SU-DHL-6 (cell line): ENCODE measurements around the gene PTGDS.

Source experiments
- H2AFZ ChIP-seq: fragments of 200-600 bp; sonication (generic); 2 replicates; pipeline ENCODE4 v1.6.1; 2014; ENCODE audit warnings: low read depth, mild to moderate bottlenecking, moderate library complexity, mixed read lengths, antibody characterized with exemption, low read length; ENCODE audit not compliant: severe bottlenecking
- H3F3A ChIP-seq: fragments of 200-600 bp; shearing (Covaris generic); 2 replicates; pipeline ENCODE4 v1.6.0; 2016; ENCODE audit warnings: antibody characterized with exemption, mild to moderate bottlenecking; ENCODE audit not compliant: insufficient read depth
- H3K27ac ChIP-seq: fragments of 200-600 bp; sonication (generic); 2 replicates; pipeline ENCODE4 v1.5.1; 2016; ENCODE audit warnings: low read depth, mild to moderate bottlenecking, low read length, moderate library complexity, mixed read lengths
- H3K27me3 ChIP-seq: fragments of 200-600 bp; sonication (generic), shearing (Covaris generic); 2 replicates; pipeline ENCODE4 v1.6.0; 2014; ENCODE audit warnings: mild to moderate bottlenecking, low read length
- H3K36me3 ChIP-seq: fragments of 200-600 bp; sonication (generic); 2 replicates; pipeline ENCODE4 v1.6.1; 2014; ENCODE audit warnings: mild to moderate bottlenecking, low read length, mixed read lengths
- H3K4me2 ChIP-seq: fragments of 300-600, 200-600 bp; shearing (Covaris generic), sonication (generic); 2 replicates; pipeline ENCODE4 v1.6.0; 2014; ENCODE audit warnings: low read length, low read depth, mild to moderate bottlenecking; ENCODE audit not compliant: poor library complexity, severe bottlenecking
- H3K4me3 ChIP-seq: fragments of 200-600 bp; sonication (generic); 2 replicates; pipeline ENCODE4 v1.5.1; 2014; ENCODE audit warnings: antibody characterized with exemption, low read length, mild to moderate bottlenecking, mixed read lengths; ENCODE audit not compliant: insufficient read depth, poor library complexity, severe bottlenecking
- H3K79me2 ChIP-seq: fragments of 200-600 bp; sonication (generic); 2 replicates; pipeline ENCODE4 v1.6.1; 2014; ENCODE audit warnings: mild to moderate bottlenecking, low read length, moderate library complexity; ENCODE audit not compliant: insufficient read depth
- H3K9ac ChIP-seq: fragments of 200-600 bp; sonication (generic); 2 replicates; pipeline ENCODE4 v1.7.0; 2014; ENCODE audit warnings: mild to moderate bottlenecking, low read length
- H3K9me2 ChIP-seq: fragments of 200-600 bp; sonication (generic); replicated peaks from 2 replicates; pipeline ENCODE4 v1.6.1; 2014; ENCODE audit warnings: low read length; ENCODE audit not compliant: insufficient read depth
- H3K9me3 ChIP-seq: fragments of 200-600 bp; sonication (generic); 2 replicates; pipeline ENCODE4 v1.6.1; 2014; ENCODE audit warnings: low read length, mixed read lengths; ENCODE audit not compliant: insufficient read depth
- H4K20me1 ChIP-seq: fragments of 200-600 bp; sonication (generic); 2 replicates; pipeline ENCODE4 v1.6.1; 2014; ENCODE audit warnings: low read depth, mild to moderate bottlenecking, antibody characterized with exemption, low read length, moderate library complexity, mixed read lengths
- CTCF ChIP-seq: fragments of 200-600 bp; sonication (generic); IDR thresholded peaks from one replicate; pipeline ENCODE4 v1.5.1; 2017; ENCODE audit warnings: antibody characterized with exemption, mild to moderate bottlenecking, low read length, moderate library complexity; ENCODE audit not compliant: insufficient read depth, poor library complexity, severe bottlenecking
- EZH2phosphoT487 ChIP-seq: fragments of 200-600 bp; sonication (generic), shearing (Covaris generic); conservative IDR thresholded peaks from 2 replicates; pipeline ENCODE4 v1.6.1; 2018; ENCODE audit warnings: mild to moderate bottlenecking, antibody characterized with exemption, low read length, moderate library complexity, mixed read lengths

The PTGDS gene

GRCh38 chr9:136964833-136965422 lies 12.4 kb upstream of the PTGDS start:
- H3K27me3 ChIP-seq, result no peaks in the 10 kb centered on the region
- H2AFZ ChIP-seq, result no peak overlapping the region
- no peak overlapping the region for H3K27ac ChIP-seq
- no peak overlapping the region for H3K4me2 ChIP-seq
- H3K79me2 ChIP-seq, result no peaks in the 10 kb centered on the region
- H3K9me3 ChIP-seq, result no peaks in the 10 kb centered on the region
- no peak overlapping the region for H3K9ac ChIP-seq
- H4K20me1 ChIP-seq, result no peaks in the 10 kb centered on the region
- no peaks in the 10 kb centered on the region for H3K36me3 ChIP-seq
- no peaks in the 10 kb centered on the region for H3F3A ChIP-seq
- TF ChIP-seq CTCF, result no peak
- TF ChIP-seq EZH2phosphoT487, result no peak
- H3K9me2 ChIP-seq, result no peaks in the 10 kb centered on the region
- no peak overlapping the region for H3K4me3 ChIP-seq

- no peaks in the 10 kb centered on the region for H3K27me3 ChIP-seq
- peak overlapping the region; percentile 54 for H2AFZ ChIP-seq
- TF ChIP-seq CTCF, result no peak
- 0 out of 2 replicates have a peak, but pooled peaks have one; percentile 69 for TF ChIP-seq EZH2phosphoT487
- H3K9me3 ChIP-seq, result no peaks in the 10 kb centered on the region
- no peaks in the 10 kb centered on the region for H4K20me1 ChIP-seq
- no peaks in the 10 kb centered on the region for H3K9me2 ChIP-seq
- no peaks in the 10 kb centered on the region for H3F3A ChIP-seq
- H3K9ac ChIP-seq, result no peak overlapping the region; the same call in 1 of the 2 replicates
- peak overlapping the region; percentile 37 for H3K4me2 ChIP-seq
- no peaks in the 10 kb centered on the region for H3K79me2 ChIP-seq
- H3K36me3 ChIP-seq, result no peaks in the 10 kb centered on the region
- no peak overlapping the region for H3K4me3 ChIP-seq
- no peak overlapping the region for H3K27ac ChIP-seq
Observed at GRCh38 chr9:136965771-136966484, 11.4 kb upstream of the PTGDS start.

- H3F3A ChIP-seq, result no peaks in the 10 kb centered on the region
- no peak overlapping the region for H3K4me3 ChIP-seq
- H3K79me2 ChIP-seq, result no peaks in the 10 kb centered on the region
- H3K9me3 ChIP-seq, result no peaks in the 10 kb centered on the region
- H3K9me2 ChIP-seq, result no peaks in the 10 kb centered on the region
- no peak overlapping the region for H3K9ac ChIP-seq
- H3K27ac ChIP-seq, result no peak overlapping the region
- no peaks in the 10 kb centered on the region for H3K27me3 ChIP-seq
- H4K20me1 ChIP-seq, result no peaks in the 10 kb centered on the region
- H2AFZ ChIP-seq, result no peak overlapping the region
- H3K4me2 ChIP-seq, result no peak overlapping the region
- H3K36me3 ChIP-seq, result no peaks in the 10 kb centered on the region
- TF ChIP-seq EZH2phosphoT487 (no peak), CTCF (no peak)
Observed at GRCh38 chr9:136968333-136969127, 8.8 kb upstream of the PTGDS start.
